ENCODE data around the gene NACAD.
A peak's percentile ranks its signal among the peaks of the same experiment; 100 is the strongest.

The NACAD gene

GRCh38 chr7:45112648-45113047 is 23.9 kb upstream of the NACAD start:
- FAIRE-seq: no peak

GRCh38 chr7:45111298-45112223 is 22.8 kb upstream of the NACAD start, which contains the start of gene TBRG4:
Gene TBRG4, minus strand, starts transcription at chr7:45111697. Its CDS starts 2,460 bp downstream, at chr7:45109237.
- peak; percentile 86 for FAIRE-seq

DNA sequence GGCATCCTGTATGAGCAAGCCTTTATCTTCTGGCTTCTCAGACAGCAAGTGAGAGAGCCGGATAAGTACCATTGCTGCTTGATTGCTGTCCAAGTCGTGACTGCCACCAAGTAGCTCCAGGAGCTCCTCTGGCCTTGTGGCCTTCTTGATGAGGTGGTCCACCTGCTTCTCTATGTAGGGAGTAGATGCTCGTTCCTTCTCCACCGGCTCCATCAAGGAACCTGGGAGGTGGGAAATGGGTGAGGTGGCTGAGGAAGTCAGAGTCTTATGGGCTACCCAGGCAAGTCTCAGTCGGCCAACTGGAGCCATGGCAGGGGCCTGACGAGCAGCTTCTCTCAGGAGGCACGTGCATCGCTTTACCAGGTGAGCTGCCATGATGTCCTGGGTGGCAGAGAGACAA is 20.1 kb upstream of the NACAD start:
- FAIRE-seq: no peak

DNA sequence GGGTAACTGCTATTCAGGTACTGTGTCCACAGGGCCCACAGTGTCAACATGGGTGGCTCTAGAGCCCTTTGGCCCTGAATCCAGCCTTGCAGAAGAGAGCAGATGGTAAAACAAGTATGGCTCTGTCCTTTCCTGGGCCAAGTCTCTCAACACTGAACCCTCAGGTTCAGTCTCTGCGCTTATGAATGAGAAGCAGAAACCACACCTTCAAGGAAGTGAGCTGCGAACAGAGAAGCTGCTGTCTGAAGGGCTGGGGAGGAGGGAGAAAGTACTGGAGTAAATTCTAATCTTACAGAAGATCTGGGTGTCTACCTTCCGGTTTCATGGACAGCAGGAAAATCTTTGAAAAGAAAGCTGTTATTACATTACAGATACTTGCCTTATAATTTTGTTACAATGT is 18.6 kb upstream of the NACAD start:
- FAIRE-seq: no peak

GRCh38 chr7:45106820-45107219 is 18.1 kb upstream of the NACAD start:
- no peak for FAIRE-seq

DNA sequence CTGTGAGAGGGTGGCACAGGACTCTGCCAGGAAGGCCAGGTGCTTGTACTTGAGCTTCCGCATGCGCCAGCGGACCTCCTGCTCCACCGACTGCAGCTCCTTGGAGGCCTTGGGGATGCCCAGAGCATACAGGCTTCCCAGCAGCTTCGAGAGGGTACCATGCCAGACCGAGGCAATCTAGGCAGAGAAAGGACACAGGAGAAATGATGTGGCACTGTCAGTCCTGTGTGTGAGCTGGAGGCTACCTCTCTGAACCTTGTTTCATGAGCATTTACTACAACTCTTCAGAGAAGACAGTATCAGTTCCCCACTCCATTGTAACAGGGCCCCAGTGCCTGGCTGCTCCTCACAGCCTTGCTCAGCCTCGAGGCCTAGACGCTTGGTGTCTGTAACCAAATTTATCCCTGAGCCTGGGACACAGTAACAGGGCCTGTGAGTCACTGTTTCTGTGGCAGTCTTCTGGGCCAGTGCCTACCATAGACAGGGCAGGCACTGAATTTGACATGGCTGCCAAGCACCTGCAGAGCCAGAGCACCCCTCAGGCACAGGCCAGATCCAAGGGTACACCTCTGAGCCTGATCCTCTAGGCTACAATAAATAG is 16.9 kb upstream of the NACAD start:
- FAIRE-seq: no peak

GRCh38 chr7:45104844-45105587 is 16.2 kb upstream of the NACAD start:
- no peak for FAIRE-seq

GRCh38 chr7:45103958-45104843 is 15.4 kb upstream of the NACAD start:
- FAIRE-seq: no peak

- FAIRE-seq: no peak
Observed at GRCh38 chr7:45102785-45103712, 14.3 kb upstream of the NACAD start.

DNA sequence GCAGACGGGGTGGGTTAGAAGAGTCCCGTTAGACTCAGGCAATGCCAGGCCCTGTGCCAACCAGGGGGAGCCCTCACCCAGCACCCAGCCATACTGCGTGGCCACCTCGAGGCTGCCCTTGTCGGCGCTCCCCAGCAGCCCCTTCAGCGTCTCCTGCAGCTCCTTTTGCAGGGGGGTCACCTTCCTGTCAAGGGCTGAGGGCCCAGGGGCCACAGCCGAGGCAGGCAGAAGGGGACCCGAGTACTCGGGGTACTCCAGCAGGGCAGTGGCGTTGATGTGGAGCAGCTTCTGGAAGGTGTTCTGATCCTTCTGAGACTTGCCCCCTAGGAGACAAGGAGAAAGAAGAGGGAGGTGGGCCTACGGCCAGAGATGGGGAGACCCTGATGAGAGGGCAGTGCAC is 13.0 kb upstream of the NACAD start:
- FAIRE-seq: no peak

GRCh38 chr7:45100761-45101480 is 12.2 kb upstream of the NACAD start:
- no peak for FAIRE-seq

- no peak for FAIRE-seq
Observed at GRCh38 chr7:45099891-45100760, 11.4 kb upstream of the NACAD start.

DNA sequence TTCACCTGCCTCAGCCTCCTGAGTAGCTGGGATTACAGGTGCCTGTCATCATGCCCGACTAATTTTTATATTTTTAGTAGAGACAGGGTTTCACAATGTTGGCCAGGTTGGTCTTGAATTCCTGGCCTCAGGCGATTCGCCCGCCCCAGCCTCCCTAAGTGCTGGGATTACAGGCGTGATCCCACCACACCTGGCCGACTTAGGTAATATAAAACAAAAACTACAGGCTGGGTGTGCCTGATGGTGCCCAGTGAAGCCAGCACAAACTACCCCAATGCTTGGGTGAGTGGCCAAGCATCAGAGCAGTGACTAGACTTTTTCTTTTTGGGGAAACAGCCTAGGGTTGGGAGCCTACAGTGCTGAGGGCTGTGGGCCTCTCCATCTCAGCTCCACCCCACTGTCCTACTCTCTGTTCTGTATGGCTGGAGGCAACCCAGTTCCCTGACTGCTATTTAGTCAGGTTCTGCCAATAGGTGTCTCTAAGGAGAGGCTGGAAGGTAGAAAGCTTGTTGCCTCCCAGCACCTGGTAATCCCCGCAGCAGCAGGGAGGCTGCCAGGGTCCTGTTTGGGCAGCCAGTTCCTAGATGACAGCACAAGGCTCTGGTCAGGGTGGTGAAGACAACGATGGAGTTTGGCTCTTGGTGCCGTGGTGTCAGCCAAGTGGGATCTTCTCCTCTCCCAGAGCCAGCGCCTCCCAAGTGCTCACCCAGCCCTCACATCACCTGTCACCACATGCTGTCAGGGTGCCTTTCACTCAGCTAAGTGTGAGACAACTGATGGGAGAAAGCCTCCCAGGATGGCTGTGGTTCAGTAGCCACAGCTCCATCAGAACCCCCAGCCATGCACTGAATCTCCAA is 10.4 kb upstream of the NACAD start:
- FAIRE-seq: no peak

GRCh38 chr7:45092931-45093235 is 4.1 kb upstream of the NACAD start:
- no peak for FAIRE-seq

DNA sequence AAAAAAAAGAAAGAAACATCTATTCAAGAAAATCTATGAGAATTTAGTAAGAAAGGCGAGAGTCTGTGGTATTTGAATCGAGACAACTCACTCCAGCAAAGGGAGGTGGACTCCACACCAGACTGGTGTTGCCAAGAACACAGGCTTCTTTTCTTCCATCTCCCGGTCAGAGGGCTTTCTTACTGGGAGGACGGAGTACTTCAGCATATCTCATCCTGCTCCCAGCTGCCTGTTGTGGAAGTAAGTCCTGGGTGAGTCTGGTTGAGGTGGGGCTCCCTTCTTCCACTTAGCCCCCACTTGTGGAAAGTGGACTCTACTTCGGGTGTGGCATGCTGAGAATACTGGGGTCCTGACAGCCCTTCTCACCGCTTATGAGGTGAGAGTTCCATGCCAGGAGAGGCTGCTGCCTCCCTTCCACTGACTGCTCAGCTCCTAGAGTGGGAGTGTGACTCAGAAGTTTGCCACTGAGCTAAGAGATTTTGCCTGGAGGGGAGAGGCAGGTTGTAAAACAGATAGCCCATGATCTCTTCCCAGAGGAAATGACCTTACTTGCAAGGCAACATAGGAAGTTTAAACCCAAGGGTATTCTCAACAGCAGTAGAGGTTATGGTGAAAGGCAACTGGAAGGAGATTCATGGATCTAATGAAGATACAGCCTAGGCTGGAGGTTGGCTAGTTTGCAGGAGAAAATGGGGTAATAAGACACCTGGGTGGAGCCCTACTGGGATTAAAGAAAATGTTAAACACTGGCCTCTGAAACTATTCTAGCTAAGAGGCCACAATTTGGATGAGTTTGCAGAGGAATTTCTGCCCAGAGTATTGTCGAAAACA is 3.5 kb upstream of the NACAD start:
- no peak for FAIRE-seq

GRCh38 chr7:45089341-45089891 is 647 bp upstream of the NACAD start:
- no peak for FAIRE-seq

GRCh38 chr7:45088146-45088701 is 545 bp downstream of the NACAD start:
- FAIRE-seq: no peak

Measured in G401.6 (cell line).